ENCODE data around the gene KMO.

- TF ChIP-seq, protein P1, sequence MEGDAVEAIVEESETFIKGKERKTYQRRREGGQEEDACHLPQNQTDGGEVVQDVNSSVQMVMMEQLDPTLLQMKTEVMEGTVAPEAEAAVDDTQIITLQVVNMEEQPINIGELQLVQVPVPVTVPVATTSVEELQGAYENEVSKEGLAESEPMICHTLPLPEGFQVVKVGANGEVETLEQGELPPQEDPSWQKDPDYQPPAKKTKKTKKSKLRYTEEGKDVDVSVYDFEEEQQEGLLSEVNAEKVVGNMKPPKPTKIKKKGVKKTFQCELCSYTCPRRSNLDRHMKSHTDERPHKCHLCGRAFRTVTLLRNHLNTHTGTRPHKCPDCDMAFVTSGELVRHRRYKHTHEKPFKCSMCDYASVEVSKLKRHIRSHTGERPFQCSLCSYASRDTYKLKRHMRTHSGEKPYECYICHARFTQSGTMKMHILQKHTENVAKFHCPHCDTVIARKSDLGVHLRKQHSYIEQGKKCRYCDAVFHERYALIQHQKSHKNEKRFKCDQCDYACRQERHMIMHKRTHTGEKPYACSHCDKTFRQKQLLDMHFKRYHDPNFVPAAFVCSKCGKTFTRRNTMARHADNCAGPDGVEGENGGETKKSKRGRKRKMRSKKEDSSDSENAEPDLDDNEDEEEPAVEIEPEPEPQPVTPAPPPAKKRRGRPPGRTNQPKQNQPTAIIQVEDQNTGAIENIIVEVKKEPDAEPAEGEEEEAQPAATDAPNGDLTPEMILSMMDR (IDR thresholded peaks at IDR 0.05), result no peak
- no peak for TF ChIP-seq POLR2A (IDR thresholded peaks at IDR 0.05)
These were observed 104.1 kb downstream of the KMO start for GRCh38 chr1:241636291-241636690.

Measured in esophagus squamous epithelium (tissue), 4 donors.